Measurements from ENCODE around the gene MAP2K4.

MAP2K4 gene

GRCh38 chr17:12180644-12181261, 160.1 kb downstream of the MAP2K4 start:
- DNase-seq, result peak; percentile 11

DNA sequence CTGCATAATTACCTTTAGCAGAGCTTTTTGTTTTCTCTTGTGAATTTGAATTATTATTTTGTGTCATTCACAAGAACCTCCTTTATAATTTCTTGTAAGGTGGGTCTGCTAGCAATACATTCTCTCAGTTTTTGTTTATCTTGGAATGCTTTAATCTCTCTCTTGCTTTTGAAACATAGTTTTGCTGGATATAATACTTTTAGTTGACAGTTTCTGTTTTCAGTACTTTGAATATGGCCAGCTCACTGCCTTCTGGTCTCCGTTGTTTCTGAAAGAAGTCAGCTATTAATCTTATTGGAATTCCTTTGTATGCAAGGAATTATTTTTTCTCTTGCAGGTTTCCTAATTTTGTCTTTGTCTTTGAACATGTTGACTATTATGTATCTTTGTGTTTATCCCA, 167.0 kb downstream of the MAP2K4 start:
- no peak for DNase-seq

DNA sequence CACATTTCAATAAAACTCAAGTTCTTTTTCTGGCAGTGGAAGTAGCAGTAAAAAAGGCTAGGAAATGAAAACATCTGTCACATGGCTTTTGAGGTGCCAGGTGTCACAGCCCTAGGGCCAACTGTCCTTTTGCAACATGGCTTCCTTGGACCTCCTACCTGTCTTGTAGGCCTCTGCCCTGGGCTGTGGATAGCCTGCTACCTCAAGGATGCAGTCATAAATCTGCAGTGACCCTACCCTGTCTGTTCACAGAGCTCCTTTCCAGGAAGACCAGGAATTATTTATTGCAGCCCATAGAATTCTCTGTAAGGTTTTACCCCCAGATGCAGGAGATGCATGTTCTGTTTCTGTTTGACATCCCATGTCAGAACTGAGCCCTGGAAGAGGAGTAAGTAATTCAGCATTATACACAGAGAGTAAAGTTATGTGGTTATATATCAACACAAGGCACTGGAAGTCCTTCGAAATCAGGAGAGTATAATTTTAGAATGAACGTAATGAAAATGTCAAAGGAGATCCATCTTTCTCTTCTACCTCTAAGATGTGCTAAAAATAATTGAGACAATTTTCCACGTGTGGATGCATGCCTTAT, 172.6 kb downstream of the MAP2K4 start:
- DNase-seq, result no peak
